Neural cell (in vitro differentiated cells): Measurements from ENCODE around the gene ITGAE.

Experiments
- EP300 ChIP-seq: fragments of 450-650 bp; conservative IDR thresholded peaks from 2 replicates; pipeline ENCODE4 v1.6.1; 2014; ENCODE audit warnings: antibody characterized with exemption, mild to moderate bottlenecking, moderate library complexity; ENCODE audit not compliant: poor library complexity, severe bottlenecking
- EZH2 ChIP-seq: fragments of 200-600, 300-800 bp; shearing (Covaris generic), sonication (generic); IDR thresholded peaks from 2 replicates; pipeline ENCODE4 v1.6.1; 2014; ENCODE audit warnings: antibody characterized with exemption, low read length, borderline replicate concordance, mild to moderate bottlenecking; ENCODE audit not compliant: insufficient read depth, poor library complexity, severe bottlenecking
- MXI1 ChIP-seq: fragments of 450-650 bp; conservative IDR thresholded peaks from 2 replicates; pipeline ENCODE4 v1.6.1; 2014; ENCODE audit warnings: antibody characterized with exemption, mild to moderate bottlenecking; ENCODE audit not compliant: poor library complexity, severe bottlenecking
- POLR2AphosphoS5 ChIP-seq: IDR thresholded peaks from 2 replicates; pipeline ENCODE4 v1.6.1; 2012
- RAD21 ChIP-seq: fragments of 450-650 bp; conservative IDR thresholded peaks from 2 replicates; pipeline ENCODE4 v1.6.1; 2014; ENCODE audit warnings: antibody characterized with exemption, mild to moderate bottlenecking, moderate library complexity
- SMC3 ChIP-seq: fragments of 450-650 bp; conservative IDR thresholded peaks from 2 replicates; pipeline ENCODE4 v1.6.1; 2014; ENCODE audit warnings: antibody characterized with exemption, mild to moderate bottlenecking, moderate library complexity; ENCODE audit not compliant: poor library complexity
- TAF1 ChIP-seq: IDR thresholded peaks from 2 replicates; pipeline ENCODE4 v1.6.1; 2012; ENCODE audit warnings: low read depth
- TF ChIP-seq, protein P1 (sequence below): fragments of 450-650 bp; IDR thresholded peaks from 2 replicates; pipeline ENCODE4 v1.5.1; 2014; ENCODE audit warnings: antibody characterized with exemption, mild to moderate bottlenecking, moderate library complexity; ENCODE audit not compliant: poor library complexity, severe bottlenecking
- TF ChIP-seq, protein P2 (sequence below): IDR thresholded peaks from 2 replicates; pipeline ENCODE4 v1.6.1; 2012; ENCODE audit warnings: borderline replicate concordance

DNA sequence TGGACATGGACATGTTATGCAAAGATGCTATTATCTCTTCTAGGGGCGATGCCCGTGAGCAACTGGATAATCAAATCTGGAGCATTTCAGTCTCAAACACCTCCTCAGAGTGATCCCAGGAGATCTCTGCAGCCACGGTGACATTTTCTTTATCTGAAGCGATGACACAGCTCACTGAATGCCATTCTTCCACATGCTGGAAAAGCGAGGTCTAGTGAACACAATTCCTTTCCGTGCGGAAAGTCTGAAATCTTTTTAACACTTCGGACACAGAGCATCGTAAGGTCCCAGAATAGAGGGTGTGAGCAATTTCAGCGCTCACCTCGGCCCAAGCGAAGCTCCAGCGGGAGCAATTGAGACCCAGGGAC is 77.8 kb downstream of the ITGAE start:
- TF ChIP-seq, protein P1, sequence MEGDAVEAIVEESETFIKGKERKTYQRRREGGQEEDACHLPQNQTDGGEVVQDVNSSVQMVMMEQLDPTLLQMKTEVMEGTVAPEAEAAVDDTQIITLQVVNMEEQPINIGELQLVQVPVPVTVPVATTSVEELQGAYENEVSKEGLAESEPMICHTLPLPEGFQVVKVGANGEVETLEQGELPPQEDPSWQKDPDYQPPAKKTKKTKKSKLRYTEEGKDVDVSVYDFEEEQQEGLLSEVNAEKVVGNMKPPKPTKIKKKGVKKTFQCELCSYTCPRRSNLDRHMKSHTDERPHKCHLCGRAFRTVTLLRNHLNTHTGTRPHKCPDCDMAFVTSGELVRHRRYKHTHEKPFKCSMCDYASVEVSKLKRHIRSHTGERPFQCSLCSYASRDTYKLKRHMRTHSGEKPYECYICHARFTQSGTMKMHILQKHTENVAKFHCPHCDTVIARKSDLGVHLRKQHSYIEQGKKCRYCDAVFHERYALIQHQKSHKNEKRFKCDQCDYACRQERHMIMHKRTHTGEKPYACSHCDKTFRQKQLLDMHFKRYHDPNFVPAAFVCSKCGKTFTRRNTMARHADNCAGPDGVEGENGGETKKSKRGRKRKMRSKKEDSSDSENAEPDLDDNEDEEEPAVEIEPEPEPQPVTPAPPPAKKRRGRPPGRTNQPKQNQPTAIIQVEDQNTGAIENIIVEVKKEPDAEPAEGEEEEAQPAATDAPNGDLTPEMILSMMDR: no peak
- TF ChIP-seq EZH2 (no peak), POLR2AphosphoS5 (no peak), EP300 (no peak), RAD21 (no peak), TAF1 (no peak), SMC3 (no peak), MXI1 (no peak)
- TF ChIP-seq, protein P2, sequence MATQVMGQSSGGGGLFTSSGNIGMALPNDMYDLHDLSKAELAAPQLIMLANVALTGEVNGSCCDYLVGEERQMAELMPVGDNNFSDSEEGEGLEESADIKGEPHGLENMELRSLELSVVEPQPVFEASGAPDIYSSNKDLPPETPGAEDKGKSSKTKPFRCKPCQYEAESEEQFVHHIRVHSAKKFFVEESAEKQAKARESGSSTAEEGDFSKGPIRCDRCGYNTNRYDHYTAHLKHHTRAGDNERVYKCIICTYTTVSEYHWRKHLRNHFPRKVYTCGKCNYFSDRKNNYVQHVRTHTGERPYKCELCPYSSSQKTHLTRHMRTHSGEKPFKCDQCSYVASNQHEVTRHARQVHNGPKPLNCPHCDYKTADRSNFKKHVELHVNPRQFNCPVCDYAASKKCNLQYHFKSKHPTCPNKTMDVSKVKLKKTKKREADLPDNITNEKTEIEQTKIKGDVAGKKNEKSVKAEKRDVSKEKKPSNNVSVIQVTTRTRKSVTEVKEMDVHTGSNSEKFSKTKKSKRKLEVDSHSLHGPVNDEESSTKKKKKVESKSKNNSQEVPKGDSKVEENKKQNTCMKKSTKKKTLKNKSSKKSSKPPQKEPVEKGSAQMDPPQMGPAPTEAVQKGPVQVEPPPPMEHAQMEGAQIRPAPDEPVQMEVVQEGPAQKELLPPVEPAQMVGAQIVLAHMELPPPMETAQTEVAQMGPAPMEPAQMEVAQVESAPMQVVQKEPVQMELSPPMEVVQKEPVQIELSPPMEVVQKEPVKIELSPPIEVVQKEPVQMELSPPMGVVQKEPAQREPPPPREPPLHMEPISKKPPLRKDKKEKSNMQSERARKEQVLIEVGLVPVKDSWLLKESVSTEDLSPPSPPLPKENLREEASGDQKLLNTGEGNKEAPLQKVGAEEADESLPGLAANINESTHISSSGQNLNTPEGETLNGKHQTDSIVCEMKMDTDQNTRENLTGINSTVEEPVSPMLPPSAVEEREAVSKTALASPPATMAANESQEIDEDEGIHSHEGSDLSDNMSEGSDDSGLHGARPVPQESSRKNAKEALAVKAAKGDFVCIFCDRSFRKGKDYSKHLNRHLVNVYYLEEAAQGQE: no peak
